HG03175 (cell line): ENCODE measurements around the gene HES1.
"Not testable (repeated sequence)": the region's sequence is repeated elsewhere in the genome, so short reads cannot be mapped to it uniquely, and the experiment has no call there.

Experiments
- ATAC-seq: cut with Tn5 transposase; IDR thresholded peaks from one replicate; pipeline ENCODE4 v1.9.1; 2021; ENCODE audit warnings: mild to moderate bottlenecking, moderate library complexity; ENCODE audit not compliant: unreplicated experiment

The HES1 gene

DNA sequence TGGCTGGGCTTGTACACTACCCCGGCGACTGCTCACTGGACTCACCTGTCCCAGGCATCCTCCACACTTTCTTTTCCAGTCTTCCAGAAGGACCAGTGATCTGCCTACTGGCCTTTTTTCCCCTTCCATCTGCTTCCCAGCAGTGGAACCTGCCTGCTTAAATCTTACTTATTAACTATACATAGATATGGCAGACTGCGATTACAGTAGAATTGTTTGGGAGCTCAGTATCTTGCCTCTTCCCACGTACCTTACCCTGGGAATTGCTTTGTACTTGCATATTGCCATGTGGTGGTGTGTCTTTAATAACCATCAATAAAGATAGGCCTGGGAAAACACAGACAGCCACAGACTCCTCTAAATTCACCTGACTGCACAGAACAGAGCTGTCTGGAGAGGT lies 11.8 kb upstream of the HES1 start:
- ATAC-seq, result no peak

DNA sequence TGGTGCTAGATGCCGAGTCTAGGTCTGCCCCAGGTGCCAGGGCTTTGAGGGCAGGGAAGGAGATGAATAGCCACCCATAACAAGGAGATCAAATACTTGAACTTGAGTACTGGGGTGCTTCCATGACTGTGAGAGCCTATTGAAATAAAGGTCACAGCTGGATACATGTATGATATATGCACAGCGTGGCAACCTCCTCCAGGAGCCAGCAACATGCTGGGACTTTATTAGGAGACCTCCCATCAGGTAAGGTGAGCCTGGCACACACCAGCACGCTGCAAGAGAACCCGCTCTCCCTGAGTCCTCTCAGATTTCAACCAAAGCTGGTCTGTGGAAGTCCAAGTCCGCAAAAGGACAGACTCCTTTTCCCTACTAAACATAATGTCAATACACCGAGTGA lies 10.5 kb upstream of the HES1 start:
- ATAC-seq, result no peak

DNA sequence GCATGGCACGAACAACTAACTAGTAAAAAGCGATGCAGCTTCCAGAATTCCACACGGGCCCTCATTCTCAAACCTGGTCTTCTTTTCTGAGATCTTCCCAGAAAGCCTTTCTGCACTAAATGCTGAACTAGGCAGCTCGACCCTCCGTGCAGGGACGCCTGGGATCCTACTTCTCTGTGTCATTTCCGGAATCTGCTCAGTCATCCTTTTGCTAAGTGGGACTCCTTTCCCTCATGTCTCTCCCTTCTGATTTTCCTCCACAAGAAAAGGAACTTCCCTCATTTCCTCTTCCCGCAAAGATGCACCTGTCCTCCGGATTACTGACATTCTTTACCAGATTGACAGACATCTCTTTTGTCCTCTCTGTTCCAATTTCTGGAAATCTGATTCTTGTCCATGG lies 9.2 kb upstream of the HES1 start:
- no peak for ATAC-seq

DNA sequence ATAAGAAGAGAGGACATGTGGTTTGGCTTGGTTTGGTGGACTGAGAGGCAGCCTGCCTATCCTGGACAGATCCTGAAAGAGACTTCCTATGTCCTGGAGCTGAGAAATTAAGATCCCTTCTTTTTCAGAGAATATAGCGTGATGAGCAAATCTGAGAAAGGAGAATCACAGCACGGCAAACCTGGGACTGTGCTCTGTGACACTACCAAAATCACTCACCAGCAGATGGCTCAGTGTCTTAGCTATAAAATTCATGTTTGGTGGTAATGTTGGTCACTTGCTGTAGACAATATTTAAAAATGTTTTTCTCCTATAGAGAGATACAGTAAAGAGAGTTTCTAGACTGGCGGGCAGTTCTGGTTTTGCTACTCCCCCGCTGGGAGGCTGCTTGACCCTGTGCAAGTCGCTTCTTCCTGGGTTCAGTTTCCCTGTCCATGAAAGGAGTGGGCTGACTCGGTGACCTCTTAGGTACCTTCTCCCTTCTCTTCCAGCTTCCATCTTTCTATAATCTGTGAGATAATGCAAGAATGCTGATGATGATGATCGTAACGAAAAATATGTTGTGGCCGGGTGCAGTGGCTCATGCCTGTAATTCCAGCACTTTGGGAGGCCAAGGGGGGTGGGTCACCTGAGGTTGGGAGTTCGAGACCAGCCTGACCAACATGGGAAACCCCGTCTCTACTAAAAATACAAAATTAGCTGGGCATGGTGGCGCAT lies 7.6 kb upstream of the HES1 start:
- no peak for ATAC-seq

DNA sequence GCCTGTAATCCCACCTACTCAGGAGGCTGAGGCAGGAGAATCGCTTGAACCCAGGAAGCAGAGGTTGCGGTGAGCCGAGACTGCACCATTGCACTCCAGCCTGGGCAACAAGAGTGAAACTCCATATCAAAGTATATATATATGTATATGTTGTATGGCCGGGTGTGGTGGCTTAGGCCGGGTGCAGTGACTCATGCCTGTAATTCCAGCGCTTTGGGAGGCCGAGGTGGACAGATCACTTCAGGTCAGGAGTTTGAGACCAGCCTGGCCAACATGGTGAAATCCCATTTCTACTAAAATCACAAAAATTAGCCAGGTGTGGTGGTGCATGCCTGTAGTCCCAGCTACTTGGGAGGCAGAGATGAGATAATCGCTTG lies 7.0 kb upstream of the HES1 start:
- ATAC-seq, result not testable (repeated sequence)

DNA sequence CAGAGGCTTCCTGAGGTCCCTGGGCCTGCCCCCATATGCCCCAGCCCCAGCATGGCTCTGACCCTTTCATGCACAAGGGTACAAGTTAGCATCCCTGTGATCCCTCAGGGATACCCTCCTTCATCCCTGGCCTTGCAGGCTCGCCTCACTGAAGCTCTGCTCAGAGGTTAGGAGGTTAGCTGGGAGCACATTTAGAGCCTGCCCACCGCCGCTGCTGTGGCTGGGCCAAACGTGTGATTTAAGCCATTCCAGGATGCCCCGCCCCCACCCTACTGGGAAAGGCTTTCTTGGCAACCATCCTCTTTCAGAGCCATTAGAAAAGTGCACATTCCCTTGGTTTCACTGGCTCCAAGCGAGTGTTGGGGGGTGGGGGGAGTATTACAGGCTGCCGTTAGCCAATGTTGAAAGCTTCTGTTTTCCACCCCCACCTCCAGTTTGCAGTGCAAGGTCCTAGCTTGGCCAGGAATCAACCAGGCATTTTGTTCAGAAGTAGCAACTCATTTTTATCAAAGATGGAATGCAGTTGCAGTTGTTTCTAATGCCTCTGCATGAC lies 6.3 kb upstream of the HES1 start:
- ATAC-seq, result no peak

DNA sequence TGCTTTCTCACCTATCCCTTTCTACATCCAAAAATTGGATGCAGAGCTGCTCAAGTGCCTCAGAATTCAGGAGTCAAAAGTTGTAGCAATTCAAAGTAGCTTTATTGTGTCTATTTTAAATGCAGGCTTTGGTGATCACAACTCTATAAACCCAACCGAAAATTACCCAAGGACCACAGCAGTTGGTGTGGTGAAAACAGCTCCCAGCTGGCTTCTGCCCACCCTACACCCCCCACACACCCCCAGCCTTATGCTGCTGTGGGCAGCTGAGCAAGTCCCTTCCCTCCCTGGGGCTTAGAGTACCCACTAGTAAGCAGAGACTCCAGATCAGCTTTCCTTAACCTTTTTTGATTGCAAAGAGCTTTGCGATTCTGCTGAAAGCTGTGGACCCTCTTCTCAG lies 5.8 kb upstream of the HES1 start:
- no peak for ATAC-seq

DNA sequence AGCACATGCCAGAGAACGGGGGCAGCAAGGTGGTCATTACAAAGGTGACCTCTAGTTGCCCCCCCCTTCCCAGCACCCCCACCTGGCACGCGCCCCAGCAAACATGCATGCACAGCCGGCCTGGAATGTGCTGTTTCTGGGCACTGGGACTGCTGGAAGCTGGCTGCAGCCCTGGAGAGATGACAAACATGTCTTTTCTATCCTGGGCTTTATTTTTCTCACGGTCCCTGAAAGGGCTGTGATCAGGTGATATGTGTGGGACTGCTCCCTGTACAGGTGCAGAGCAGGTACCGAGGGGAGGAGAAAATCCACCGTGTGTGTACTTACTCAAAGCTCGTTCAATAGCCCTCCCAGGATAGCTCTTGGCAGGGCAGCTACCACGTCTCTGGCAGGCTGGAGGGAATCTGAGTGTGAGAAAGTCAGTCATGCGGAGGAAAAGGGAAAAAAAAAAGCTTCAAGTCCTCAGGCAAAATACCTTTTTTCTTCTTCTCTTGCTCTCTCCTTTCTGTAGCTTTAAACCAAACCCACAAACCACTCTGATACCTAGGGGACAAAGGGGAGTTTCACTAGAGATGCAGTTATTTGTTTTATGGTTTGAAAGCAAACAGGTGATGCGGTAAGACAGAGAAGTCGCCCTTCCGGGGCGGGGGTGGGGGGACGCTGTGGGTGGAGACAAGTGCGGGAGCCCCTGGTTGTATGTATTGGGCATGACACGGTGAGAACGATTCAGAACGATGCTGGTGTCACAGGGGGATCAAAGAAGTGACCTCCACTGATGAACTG lies 5.0 kb upstream of the HES1 start:
- ATAC-seq, result peak; percentile 53

DNA sequence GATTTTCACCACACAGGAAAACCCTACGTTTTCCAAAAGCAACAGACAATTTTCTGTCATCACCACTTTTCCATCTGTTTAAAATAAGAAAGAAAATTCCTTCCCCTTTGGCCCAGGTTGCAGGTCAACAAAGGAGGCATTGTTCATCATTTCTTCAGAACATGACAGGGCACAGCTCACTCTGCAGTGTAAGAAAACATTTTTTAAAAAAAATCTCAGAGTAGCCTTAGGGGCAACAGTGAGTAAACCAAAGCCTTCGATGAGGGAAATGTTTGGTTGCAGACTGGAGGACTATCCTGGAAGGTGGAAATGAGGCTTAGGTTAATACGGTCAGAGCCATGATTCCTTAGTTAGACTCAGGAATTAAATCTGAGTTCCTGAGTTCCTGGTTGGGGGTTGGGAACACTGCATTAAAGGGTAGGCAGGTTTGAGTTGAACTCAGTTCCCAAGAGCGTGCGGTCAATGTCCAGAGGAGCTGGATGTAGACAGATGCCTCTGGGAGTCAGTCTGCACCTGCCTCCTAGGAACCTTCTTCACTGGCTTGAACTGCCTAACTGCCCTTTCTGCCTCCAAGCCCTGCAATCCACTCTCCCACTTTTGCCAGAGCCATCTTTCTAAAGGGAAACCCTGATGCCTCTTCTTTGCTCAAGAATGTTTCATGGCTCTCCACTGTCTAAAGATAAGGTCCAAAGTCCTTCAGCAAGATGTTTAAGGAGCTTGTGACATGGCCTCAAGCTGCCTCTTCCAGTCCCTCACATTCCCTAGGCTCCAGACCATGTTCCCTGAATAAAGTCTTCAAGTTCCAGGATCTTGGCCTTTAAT lies 3.3 kb upstream of the HES1 start:
- ATAC-seq, result no peak

DNA sequence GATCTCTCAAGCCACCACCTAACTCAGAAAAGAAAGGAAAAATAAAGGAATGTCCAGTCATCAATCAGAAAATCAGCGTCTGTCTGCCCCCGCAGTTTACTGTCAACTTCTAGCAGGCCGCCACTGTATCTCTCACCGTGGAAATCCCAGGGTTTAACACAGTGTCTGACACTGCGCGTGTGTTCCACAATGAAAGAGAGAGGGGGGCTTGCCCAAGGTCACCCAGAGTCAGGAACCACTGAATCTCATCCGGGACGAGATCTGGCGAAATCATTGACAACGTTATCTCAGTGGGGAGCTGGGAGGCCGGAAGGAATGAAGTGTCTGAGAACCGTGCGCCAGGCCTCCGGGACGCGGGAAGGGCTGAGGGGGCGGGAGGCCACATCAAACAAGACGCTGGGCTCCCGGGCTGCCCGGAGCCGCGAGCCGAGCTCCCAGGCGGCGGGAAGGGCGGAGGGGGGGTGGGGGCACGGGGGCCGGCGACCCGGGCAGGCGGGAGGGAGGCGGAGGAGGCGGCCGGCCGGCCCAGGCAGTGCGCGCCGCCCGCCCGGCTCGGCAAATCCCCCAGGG lies 2.2 kb upstream of the HES1 start:
- no peak for ATAC-seq

DNA sequence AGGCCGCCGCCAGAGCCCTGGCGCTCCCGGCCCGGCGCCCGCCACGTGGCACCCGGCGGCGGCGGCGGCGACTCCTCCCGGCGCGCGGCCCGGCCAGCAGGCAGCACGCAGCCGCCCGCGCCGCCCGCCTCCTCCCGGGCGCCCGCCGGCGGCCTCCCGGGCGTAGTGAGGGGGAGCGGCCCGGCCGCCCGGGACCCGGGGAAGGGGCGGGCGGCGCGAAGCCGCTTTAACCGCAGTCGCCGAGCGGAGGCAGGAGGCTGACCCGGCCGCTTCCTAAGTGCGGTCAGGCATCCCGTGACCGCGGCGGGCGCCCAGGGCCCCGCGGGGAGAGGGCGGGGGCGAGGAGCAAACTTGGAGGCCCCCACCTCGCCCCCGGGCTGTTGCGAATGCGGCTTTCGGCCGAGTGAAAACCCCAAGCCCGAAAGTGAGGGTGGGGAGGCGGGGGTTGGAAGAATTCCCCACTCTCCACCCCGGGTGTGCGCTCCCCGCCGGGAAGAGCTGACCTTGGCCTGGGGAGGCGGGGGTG lies 1.7 kb upstream of the HES1 start:
- ATAC-seq, result peak; percentile 16

DNA sequence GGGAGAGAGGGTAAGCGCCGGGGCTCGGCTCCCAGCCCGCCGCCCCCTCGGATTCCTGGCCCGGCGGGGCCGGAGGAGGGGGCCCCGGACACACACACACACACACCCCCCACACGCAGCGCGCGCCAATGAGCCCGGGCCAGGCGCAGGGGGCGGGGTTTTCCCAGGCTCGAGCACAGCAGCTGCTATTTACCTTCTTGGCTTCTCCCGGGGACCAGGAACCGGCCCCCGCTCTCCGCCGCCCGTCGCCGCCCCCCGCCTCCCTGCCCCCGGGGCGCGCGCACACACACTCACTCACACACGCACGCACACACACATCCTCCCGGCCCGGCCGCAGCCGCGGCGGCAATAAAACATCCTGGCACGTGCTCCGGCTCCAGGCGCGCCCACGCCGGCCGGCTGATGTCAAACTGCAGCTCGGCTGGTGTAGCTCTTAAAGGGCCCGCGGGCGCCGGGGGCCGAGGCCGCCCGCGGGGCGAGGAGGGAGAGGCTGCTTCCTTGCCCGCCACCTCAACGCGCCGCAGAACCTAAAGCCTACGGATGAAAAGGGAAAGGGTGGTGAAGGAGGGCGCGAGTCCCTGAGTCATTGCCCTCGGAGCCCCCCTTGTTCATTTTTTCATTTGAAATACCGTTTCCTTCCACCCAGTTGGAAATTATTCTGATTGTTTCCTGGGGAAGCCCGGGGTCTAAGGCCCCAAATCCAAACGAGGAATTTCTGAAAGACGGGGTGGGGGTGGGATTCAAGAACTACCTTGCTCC lies 1.0 kb upstream of the HES1 start:
- ATAC-seq, result peak; percentile 48

DNA sequence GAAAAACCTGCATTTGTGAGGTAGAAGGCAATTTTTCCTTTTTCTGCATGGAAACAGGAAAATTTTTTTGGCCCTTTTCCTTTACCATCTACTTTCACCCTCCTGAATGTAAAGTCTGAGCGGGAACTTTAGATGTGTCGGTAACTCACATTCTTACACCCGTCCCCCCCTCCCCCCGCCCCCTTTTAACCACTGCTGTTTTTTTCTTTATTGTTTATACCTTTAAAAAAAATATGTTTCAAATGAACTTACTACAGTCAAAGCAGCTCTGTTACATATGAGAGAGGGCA lies 487 bp upstream of the HES1 start:
- no peak for ATAC-seq

DNA sequence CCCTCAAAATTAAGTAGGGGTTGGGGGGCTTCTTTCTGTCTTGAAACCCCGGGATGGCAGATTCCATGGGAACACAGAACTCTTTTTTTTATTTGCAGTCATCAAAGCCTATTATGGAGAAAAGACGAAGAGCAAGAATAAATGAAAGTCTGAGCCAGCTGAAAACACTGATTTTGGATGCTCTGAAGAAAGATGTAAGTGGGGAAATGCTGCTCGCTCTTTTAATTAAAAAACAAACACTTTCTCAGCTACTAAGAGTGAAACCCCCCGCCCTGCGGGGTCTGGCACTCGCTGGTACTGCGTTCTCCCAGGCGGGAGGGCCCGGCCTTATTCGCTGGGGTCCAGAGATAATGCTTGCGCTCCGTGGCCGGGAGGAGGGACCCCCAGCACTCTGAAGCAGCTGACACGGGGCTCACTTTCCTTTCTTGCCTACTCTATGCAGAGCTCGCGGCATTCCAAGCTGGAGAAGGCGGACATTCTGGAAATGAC lies 615 bp downstream of the HES1 start:
- ATAC-seq, result no peak

DNA sequence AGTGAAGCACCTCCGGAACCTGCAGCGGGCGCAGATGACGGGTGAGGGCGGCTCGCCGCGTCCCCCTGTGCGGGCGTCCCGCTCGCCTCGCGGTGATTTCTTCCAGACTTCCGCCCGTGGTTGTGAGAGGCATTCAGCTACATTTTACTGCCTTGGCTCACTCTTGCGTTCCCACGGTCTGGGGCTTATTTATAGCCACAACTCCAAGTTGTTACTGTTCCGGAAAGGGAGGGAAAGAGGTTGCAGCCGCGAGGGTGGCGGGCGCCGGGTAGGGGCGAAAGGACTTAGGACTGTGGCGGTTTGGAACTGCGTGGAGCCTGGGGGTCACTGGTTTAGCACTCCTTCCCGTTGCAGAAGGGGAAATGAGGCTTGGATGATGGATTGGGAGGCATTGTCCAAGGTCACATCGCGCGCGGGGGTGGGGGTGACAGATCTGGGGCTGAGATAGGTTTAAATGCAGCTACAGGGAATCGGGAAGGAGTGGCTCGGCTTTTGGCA lies 1.1 kb downstream of the HES1 start:
- ATAC-seq, result no peak

DNA sequence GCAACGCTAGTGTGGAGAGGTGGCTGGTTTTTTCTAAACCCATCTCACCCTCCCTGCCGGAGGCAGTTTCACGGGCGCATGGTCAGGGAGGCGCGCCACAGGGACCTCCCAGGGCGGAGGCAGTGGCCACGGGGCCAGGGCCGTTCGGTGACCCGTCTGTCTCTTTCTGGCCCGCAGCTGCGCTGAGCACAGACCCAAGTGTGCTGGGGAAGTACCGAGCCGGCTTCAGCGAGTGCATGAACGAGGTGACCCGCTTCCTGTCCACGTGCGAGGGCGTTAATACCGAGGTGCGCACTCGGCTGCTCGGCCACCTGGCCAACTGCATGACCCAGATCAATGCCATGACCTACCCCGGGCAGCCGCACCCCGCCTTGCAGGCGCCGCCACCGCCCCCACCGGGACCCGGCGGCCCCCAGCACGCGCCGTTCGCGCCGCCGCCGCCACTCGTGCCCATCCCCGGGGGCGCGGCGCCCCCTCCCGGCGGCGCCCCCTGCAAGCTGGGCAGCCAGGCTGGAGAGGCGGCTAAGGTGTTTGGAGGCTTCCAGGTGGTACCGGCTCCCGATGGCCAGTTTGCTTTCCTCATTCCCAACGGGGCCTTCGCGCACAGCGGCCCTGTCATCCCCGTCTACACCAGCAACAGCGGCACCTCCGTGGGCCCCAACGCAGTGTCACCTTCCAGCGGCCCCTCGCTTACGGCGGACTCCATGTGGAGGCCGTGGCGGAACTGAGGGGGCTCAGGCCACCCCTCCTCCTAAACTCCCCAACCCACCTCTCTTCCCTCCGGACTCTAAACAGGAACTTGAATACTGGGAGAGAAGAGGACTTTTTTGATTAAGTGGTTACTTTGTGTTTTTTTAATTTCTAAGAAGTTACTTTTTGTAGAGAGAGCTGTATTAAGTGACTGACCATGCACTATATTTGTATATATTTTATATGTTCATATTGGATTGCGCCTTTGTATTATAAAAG lies 1.8 kb downstream of the HES1 start:
- ATAC-seq, result peak; percentile 44

DNA sequence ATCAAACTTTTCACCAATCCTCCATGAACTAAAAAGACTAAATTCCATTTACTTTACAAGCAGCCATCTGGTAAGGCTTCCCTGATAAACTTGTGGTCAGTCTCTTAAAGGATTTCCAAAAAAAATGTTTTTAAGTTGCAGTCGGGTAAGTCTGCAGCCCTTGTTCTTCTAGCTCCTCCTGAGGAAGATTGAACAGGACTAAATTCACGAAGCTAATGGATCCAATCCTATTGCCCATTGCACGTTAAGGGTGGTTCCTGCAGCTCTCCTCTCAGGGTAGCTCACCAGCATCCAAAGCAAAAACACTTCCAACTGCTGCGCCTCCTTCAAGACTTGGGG lies 2.8 kb downstream of the HES1 start:
- ATAC-seq, result no peak

DNA sequence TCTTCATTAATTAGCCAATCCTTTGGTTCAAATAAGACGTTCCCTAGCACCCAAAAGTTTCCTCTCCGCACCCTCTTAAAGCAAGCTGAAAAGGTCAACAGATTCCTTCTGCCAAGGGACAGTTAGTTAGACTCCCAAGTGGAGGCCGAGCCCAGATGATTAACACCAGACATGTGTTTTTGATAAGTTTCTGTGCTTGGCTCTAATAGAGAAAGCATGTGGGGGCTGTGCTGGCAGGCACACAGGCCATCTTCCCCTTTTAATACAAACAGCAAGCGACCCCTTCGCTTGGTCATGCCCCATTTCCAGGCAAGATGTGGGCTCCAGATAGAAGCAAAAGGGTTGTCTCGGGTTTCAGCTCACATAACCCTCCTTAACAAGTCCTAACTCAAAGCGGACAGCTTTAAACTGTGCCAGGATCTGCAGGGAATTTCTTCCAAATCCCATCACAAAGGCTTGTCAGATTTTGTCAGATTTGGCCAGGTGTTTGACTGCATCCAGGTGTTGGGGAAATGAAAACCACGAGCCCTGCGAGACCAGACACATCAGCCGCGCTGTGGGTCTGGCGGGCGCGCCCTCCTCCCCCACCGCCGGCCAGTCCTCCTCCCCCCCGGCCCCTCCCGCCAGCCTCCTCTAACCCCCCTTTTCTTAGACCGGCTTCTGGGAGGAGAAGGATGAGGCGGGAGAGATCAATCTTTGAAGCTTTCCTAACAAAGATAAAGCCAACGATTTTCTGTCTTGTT lies 3.3 kb downstream of the HES1 start:
- no peak for ATAC-seq
